NB4 (cell line): Measurements from ENCODE around the gene ZNF529.

ENCODE experiments used
- POLR2A ChIP-seq: IDR thresholded peaks from 2 replicates; pipeline ENCODE4 v1.6.1; 2011; ENCODE audit warnings: mild to moderate bottlenecking; ENCODE audit not compliant: insufficient read length; ENCODE audit errors: extremely low read depth
- TF ChIP-seq, protein P1 (sequence below): IDR thresholded peaks from one replicate; pipeline ENCODE4 v1.5.1; 2012; ENCODE audit warnings: low read depth, low read length

DNA sequence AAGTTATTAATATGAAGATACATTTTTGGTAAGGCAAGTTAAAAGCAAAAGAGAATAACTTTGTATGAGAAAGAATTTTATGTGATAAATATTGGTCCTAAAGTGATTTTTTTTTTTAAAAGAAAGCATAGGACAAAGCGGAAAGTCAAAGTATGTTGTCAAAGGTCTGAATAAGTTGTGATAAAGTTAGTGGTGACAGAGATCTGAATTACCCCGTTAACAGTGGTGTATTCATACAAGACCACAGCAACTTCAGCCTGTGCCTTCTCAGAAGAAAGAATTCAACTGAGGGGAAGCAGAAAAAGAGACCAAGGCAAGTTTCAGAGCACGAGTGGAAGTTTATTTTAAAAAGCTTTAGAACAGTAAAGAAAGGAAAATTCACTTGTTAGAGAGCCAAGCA is 64.8 kb downstream of the ZNF529 start:
- TF ChIP-seq, protein P1, sequence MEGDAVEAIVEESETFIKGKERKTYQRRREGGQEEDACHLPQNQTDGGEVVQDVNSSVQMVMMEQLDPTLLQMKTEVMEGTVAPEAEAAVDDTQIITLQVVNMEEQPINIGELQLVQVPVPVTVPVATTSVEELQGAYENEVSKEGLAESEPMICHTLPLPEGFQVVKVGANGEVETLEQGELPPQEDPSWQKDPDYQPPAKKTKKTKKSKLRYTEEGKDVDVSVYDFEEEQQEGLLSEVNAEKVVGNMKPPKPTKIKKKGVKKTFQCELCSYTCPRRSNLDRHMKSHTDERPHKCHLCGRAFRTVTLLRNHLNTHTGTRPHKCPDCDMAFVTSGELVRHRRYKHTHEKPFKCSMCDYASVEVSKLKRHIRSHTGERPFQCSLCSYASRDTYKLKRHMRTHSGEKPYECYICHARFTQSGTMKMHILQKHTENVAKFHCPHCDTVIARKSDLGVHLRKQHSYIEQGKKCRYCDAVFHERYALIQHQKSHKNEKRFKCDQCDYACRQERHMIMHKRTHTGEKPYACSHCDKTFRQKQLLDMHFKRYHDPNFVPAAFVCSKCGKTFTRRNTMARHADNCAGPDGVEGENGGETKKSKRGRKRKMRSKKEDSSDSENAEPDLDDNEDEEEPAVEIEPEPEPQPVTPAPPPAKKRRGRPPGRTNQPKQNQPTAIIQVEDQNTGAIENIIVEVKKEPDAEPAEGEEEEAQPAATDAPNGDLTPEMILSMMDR, result no peak
- no peak for TF ChIP-seq POLR2A
